ENCODE results near the gene TRMT10B.
A peak's percentile ranks its signal among the peaks of the same experiment; 100 is the strongest.
"Not testable (repeated sequence)": the region's sequence is repeated elsewhere in the genome, so short reads cannot be mapped to it uniquely, and the experiment has no call there.

Gene TRMT10B

GRCh38 chr9:37740128-37740527 lies 13.5 kb upstream of the TRMT10B start:
- no peaks in the 10 kb centered on the region for H3K4me1 Mint-ChIP-seq (ENCODE audit: low read depth)
- H3K4me3 Mint-ChIP-seq: no peak overlapping the region
- no peaks in the 10 kb centered on the region for H3K9me3 Mint-ChIP-seq
- H3K36me3 Mint-ChIP-seq (ENCODE audit: low read depth): no peaks in the 10 kb centered on the region
- H3K27ac Mint-ChIP-seq: no peak overlapping the region
- H3K27me3 Mint-ChIP-seq: no peaks in the 10 kb centered on the region

GRCh38 chr9:37740631-37741328 lies 12.8 kb upstream of the TRMT10B start:
- no peak overlapping the region for H3K4me3 Mint-ChIP-seq
- H3K36me3 Mint-ChIP-seq (ENCODE audit: low read depth): no peaks in the 10 kb centered on the region
- peak overlapping the region; percentile 9 for H3K27ac Mint-ChIP-seq
- no peaks in the 10 kb centered on the region for H3K4me1 Mint-ChIP-seq (ENCODE audit: low read depth)
- H3K27me3 Mint-ChIP-seq: no peaks in the 10 kb centered on the region
- no peaks in the 10 kb centered on the region for H3K9me3 Mint-ChIP-seq

- Mint-ChIP-seq H3K9me3 (no peaks in the 10 kb centered on the region), H3K27me3 (no peaks in the 10 kb centered on the region), H3K27ac (no peak overlapping the region), H3K4me1 (ENCODE audit: low read depth) (no peaks in the 10 kb centered on the region), H3K36me3 (ENCODE audit: low read depth) (no peaks in the 10 kb centered on the region), H3K4me3 (no peak overlapping the region)
These were observed 7.6 kb upstream of the TRMT10B start for GRCh38 chr9:37745970-37746369.

- Mint-ChIP-seq H3K27me3 (no peaks in the 10 kb centered on the region), H3K27ac (no peak overlapping the region), H3K9me3 (no peaks in the 10 kb centered on the region), H3K36me3 (ENCODE audit: low read depth) (no peaks in the 10 kb centered on the region), H3K4me3 (no peak overlapping the region), H3K4me1 (ENCODE audit: low read depth) (no peaks in the 10 kb centered on the region)
These were observed 6.9 kb upstream of the TRMT10B start for GRCh38 chr9:37746448-37747270.

- no peaks in the 10 kb centered on the region for H3K4me1 Mint-ChIP-seq (ENCODE audit: low read depth)
- H3K27me3 Mint-ChIP-seq: no peaks in the 10 kb centered on the region
- H3K27ac Mint-ChIP-seq: no peak overlapping the region
- H3K9me3 Mint-ChIP-seq: no peaks in the 10 kb centered on the region
- no peaks in the 10 kb centered on the region for H3K36me3 Mint-ChIP-seq (ENCODE audit: low read depth)
- no peak overlapping the region for H3K4me3 Mint-ChIP-seq
These were observed 6.3 kb upstream of the TRMT10B start for GRCh38 chr9:37747271-37747753.

GRCh38 chr9:37749129-37749528 lies 4.5 kb upstream of the TRMT10B start:
- no peaks in the 10 kb centered on the region for H3K27me3 Mint-ChIP-seq

GRCh38 chr9:37751186-37751585 lies 2.4 kb upstream of the TRMT10B start:
- H3K36me3 Mint-ChIP-seq (ENCODE audit: low read depth): no peaks in the 10 kb centered on the region
- no peaks in the 10 kb centered on the region for H3K9me3 Mint-ChIP-seq
- H3K27ac Mint-ChIP-seq: no peak overlapping the region
- H3K4me1 Mint-ChIP-seq (ENCODE audit: low read depth): peaks cover 31% of the 10 kb centered on the region
- H3K27me3 Mint-ChIP-seq: no peaks in the 10 kb centered on the region
- H3K4me3 Mint-ChIP-seq: peak overlapping the region; percentile 41

More at GRCh38 chr9:37749129-37749528, 4.5 kb upstream of the TRMT10B start:
- H3K36me3 Mint-ChIP-seq (ENCODE audit: low read depth): no peaks in the 10 kb centered on the region
- no peaks in the 10 kb centered on the region for H3K9me3 Mint-ChIP-seq
- peaks cover 15% of the 10 kb centered on the region for H3K4me1 Mint-ChIP-seq (ENCODE audit: low read depth)
- no peak overlapping the region for H3K27ac Mint-ChIP-seq
- H3K4me3 Mint-ChIP-seq: no peak overlapping the region

GRCh38 chr9:37751704-37752103 lies 1.9 kb upstream of the TRMT10B start:
- not testable (repeated sequence) for H3K4me3 Mint-ChIP-seq; H3K36me3 Mint-ChIP-seq (ENCODE audit: low read depth); H3K27ac Mint-ChIP-seq; H3K9me3 Mint-ChIP-seq; H3K27me3 Mint-ChIP-seq
- peaks cover 31% of the 10 kb centered on the region for H3K4me1 Mint-ChIP-seq (ENCODE audit: low read depth)

- H3K36me3 Mint-ChIP-seq (ENCODE audit: low read depth); H3K27me3 Mint-ChIP-seq; H3K27ac Mint-ChIP-seq; H3K4me3 Mint-ChIP-seq; H3K9me3 Mint-ChIP-seq: not testable (repeated sequence)
- peaks cover 34% of the 10 kb centered on the region for H3K4me1 Mint-ChIP-seq (ENCODE audit: low read depth)
These were observed 1.5 kb upstream of the TRMT10B start for GRCh38 chr9:37752112-37752511.

- Mint-ChIP-seq H3K9me3 (no peaks in the 10 kb centered on the region), H3K36me3 (ENCODE audit: low read depth) (no peaks in the 10 kb centered on the region)
These were observed 740 bp upstream of the TRMT10B start for GRCh38 chr9:37752642-37753488.

GRCh38 chr9:37758747-37759146 lies 5.1 kb downstream of the TRMT10B start:
- Mint-ChIP-seq H3K36me3 (ENCODE audit: low read depth) (peaks cover 17% of the 10 kb centered on the region), H3K4me1 (ENCODE audit: low read depth) (peaks cover 25% of the 10 kb centered on the region), H3K4me3 (no peak overlapping the region), H3K27me3 (no peaks in the 10 kb centered on the region), H3K9me3 (no peaks in the 10 kb centered on the region), H3K27ac (no peak overlapping the region)

More at GRCh38 chr9:37752642-37753488, 740 bp upstream of the TRMT10B start:
- H3K4me3 Mint-ChIP-seq: peak overlapping the region; percentile 98
- H3K4me1 Mint-ChIP-seq (ENCODE audit: low read depth): peaks cover 37% of the 10 kb centered on the region
- peak overlapping the region; percentile 94 for H3K27ac Mint-ChIP-seq
- H3K27me3 Mint-ChIP-seq: no peaks in the 10 kb centered on the region

- Mint-ChIP-seq H3K4me1 (ENCODE audit: low read depth) (peaks cover 11% of the 10 kb centered on the region), H3K27me3 (no peaks in the 10 kb centered on the region), H3K36me3 (ENCODE audit: low read depth) (peaks cover 29% of the 10 kb centered on the region), H3K9me3 (no peaks in the 10 kb centered on the region), H3K27ac (no peak overlapping the region), H3K4me3 (no peak overlapping the region)
These were observed 7.0 kb downstream of the TRMT10B start for GRCh38 chr9:37760416-37761161.

GRCh38 chr9:37761511-37761910 lies 7.9 kb downstream of the TRMT10B start:
- Mint-ChIP-seq H3K4me1 (ENCODE audit: low read depth) (peaks cover 6% of the 10 kb centered on the region), H3K36me3 (ENCODE audit: low read depth) (peaks cover 30% of the 10 kb centered on the region), H3K4me3 (no peak overlapping the region), H3K9me3 (no peaks in the 10 kb centered on the region), H3K27ac (peak overlapping the region; percentile 37), H3K27me3 (no peaks in the 10 kb centered on the region)

GRCh38 chr9:37765263-37765662 lies 11.7 kb downstream of the TRMT10B start:
- not testable (repeated sequence) for H3K27ac Mint-ChIP-seq; H3K4me1 Mint-ChIP-seq (ENCODE audit: low read depth); H3K4me3 Mint-ChIP-seq; H3K9me3 Mint-ChIP-seq; H3K27me3 Mint-ChIP-seq
- peaks cover 40% of the 10 kb centered on the region for H3K36me3 Mint-ChIP-seq (ENCODE audit: low read depth)

All from stimulated activated naive CD8-positive, alpha-beta T cell treated with anti-CD3 and anti-CD28 coated beads, Interleukin-15, Interleukin-2, amounts not matched to agents 100 ng/mL and 50 ng/mL, for 24 hours (primary cell).